Stimulated activated CD4-positive, alpha-beta T cell treated with anti-CD3 and anti-CD28 coated beads, Interleukin-1b, Interleukin-23, amount 100 ng/mL, for 24 hours (primary cell): ENCODE results near the gene NBEAL1.
"Not testable (repeated sequence)": the region's sequence is repeated elsewhere in the genome, so short reads cannot be mapped to it uniquely, and the experiment has no call there.

Experiments used
- DNase-seq, 4 experiments: peaks; one replicate each; pipeline ENCODE4 v3.0.0-alpha.2; 2020; ENCODE audit warnings: low read depth in 4 of 4, low spot score in 1 of 4

The NBEAL1 gene

GRCh38 chr2:203014456-203015199 lies at the start of gene NBEAL1:
Gene NBEAL1 (plus strand): TSS chr2:203014875. CDS start chr2:203016385, 1,510 bp downstream.
- peak; percentile 85 to 94 (median 94) for DNase-seq

- peak in 2 of 4 experiments; percentile 1 to 2 for DNase-seq
Measured at GRCh38 chr2:202965810-202966460, 48.7 kb upstream of the NBEAL1 start.

- DNase-seq: not testable (repeated sequence)
Measured at GRCh38 chr2:202969404-202969803, 45.3 kb upstream of the NBEAL1 start.

- DNase-seq: no peak
Measured at GRCh38 chr2:202976809-202977208, 37.9 kb upstream of the NBEAL1 start.

- DNase-seq: no peak
Measured at GRCh38 chr2:202982779-202983491, 31.7 kb upstream of the NBEAL1 start.

GRCh38 chr2:202989749-202990148 lies 24.9 kb upstream of the NBEAL1 start:
- DNase-seq: no peak

- no peak for DNase-seq
Measured at GRCh38 chr2:202990501-202990900, 24.2 kb upstream of the NBEAL1 start.

GRCh38 chr2:202997113-202997512 lies 17.6 kb upstream of the NBEAL1 start:
- DNase-seq: not testable (repeated sequence)

- DNase-seq: no peak
Measured at GRCh38 chr2:203002054-203002821, 12.4 kb upstream of the NBEAL1 start.

GRCh38 chr2:203003716-203004115 lies 11.0 kb upstream of the NBEAL1 start:
- no peak for DNase-seq

GRCh38 chr2:203016716-203017115 lies 2.0 kb downstream of the NBEAL1 start:
- DNase-seq: no peak

- DNase-seq: no peak
Measured at GRCh38 chr2:203018181-203018580, 3.5 kb downstream of the NBEAL1 start.

- no peak for DNase-seq
Measured at GRCh38 chr2:203019142-203019541, 4.5 kb downstream of the NBEAL1 start.

- DNase-seq: no peak
Measured at GRCh38 chr2:203021991-203022390, 7.3 kb downstream of the NBEAL1 start.

- DNase-seq: no peak
Measured at GRCh38 chr2:203022751-203023150, 8.1 kb downstream of the NBEAL1 start.

GRCh38 chr2:203025592-203025991 lies 10.9 kb downstream of the NBEAL1 start:
- no peak for DNase-seq

- no peak for DNase-seq
Measured at GRCh38 chr2:203030545-203030944, 15.9 kb downstream of the NBEAL1 start.

GRCh38 chr2:203030991-203031390 lies 16.3 kb downstream of the NBEAL1 start:
- DNase-seq: no peak

GRCh38 chr2:203033395-203033794 lies 18.7 kb downstream of the NBEAL1 start:
- DNase-seq: no peak

GRCh38 chr2:203035879-203036470 lies 21.3 kb downstream of the NBEAL1 start:
- DNase-seq: no peak

- DNase-seq: no peak
Measured at GRCh38 chr2:203037026-203037425, 22.4 kb downstream of the NBEAL1 start.
